ENCODE results near the gene SLC35F5. TPM values are rescaled to one million over a fixed set of nuclear protein-coding genes. Genes with fewer than 3 reads are reported as not detected.

SLC35F5 gene
- total and polyA plus RNA-seq, 5 experiments from 2014 or later = 6.2 to 35.0 (median 8.2) TPM

GRCh38 chr2:113770929-113771328 is 14.5 kb upstream of the SLC35F5 start:
- POLR2A ChIA-PET = interaction anchor here (0.7 kb wide), 1 partner anchor 80 kb away, joined by 4 read pairs; no protein-coding TSS in a partner anchor
- peak overlapping the region in 1 of 10 donors; percentile 48 for H3K27ac Mint-ChIP-seq
- no peak for ATAC-seq
- H3K27me3 Mint-ChIP-seq = no peaks in the 10 kb centered on the region
- no peak for DNase-seq
- no peaks in the 10 kb centered on the region for H3K4me1 Mint-ChIP-seq
- no peak overlapping the region for H3K4me3 Mint-ChIP-seq
- no peaks in the 10 kb centered on the region for H3K9me3 Mint-ChIP-seq
- no peaks in the 10 kb centered on the region for H3K36me3 Mint-ChIP-seq

- H3K4me1 Mint-ChIP-seq = no peaks in the 10 kb centered on the region
- ATAC-seq (no peak), DNase-seq (no peak)
- POLR2A ChIA-PET = no interaction called here
- H3K4me3 Mint-ChIP-seq = no peak overlapping the region
- peaks cover 0 to 9% (median 0%) of the 10 kb centered on the region in 9 donors for H3K9me3 Mint-ChIP-seq
- H3K27ac Mint-ChIP-seq = peak overlapping the region in 1 of 10 donors; percentile 2
- peaks cover 0 to 7% (median 7%) of the 10 kb centered on the region in 3 donors for H3K36me3 Mint-ChIP-seq
- H3K27me3 Mint-ChIP-seq = no peaks in the 10 kb centered on the region
These were observed 13.1 kb upstream of the SLC35F5 start for GRCh38 chr2:113769555-113769954.

DNA sequence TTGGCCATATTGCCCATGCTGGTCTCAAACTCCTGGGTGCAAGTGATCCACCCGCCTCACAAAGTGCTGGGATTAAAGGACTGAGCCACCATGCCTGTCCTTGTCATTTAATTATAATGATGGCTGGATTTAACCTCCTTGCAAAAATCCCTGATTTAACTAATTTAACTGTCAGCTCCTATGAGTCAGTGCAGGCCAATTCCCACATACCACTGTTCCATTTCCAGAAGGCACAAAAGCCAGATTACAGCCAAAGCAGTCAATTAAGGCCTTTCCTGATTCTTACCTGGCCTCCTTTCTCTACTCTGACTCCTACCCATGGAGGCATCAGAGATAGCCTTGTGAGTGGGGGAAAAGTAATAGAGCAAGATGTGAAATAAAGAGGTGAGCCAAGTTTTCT is 12.3 kb upstream of the SLC35F5 start:
- Mint-ChIP-seq H3K27me3 (no peaks in the 10 kb centered on the region), H3K36me3 (peaks cover 0 to 7% (median 7%) of the 10 kb centered on the region in 3 donors), H3K4me1 (no peaks in the 10 kb centered on the region), H3K9me3 (peaks cover 0 to 9% (median 0%) of the 10 kb centered on the region in 9 donors), H3K27ac (peak overlapping the region in 1 of 10 donors; percentile 18), H3K4me3 (no peak overlapping the region)
- POLR2A ChIA-PET = no interaction called here
- no peak for DNase-seq
- no peak for ATAC-seq

DNA sequence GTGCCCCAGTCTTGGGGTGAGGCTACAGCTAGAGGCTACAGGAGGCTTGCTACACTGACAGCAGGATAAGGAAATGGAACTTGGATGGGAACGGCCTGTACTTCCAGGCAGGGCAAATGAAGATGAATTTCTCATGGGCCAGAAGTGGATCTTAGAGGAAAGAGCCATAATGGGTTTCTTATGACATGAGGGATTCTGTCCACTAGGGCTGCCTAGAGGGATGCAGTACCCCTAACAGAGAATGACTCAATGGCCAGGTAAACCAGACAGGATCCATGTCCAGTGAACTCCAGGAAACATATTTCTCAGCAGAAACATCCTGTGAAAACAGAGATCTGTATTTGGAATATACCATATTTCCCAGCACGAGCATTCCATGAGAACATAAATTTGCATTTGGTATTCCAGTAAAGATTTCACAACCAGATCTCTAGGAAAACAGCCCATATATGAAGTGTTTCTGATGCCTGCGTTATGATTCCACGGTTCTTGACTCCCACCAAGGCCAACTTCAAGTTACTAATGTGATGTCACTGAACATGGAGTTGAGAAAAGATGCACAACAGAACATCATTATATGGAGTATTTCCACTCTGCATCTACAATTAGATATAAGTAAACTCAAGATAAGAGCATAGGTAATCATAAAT is 11.5 kb upstream of the SLC35F5 start:
- Mint-ChIP-seq H3K27me3 (no peaks in the 10 kb centered on the region), H3K4me1 (no peaks in the 10 kb centered on the region), H3K4me3 (no peak overlapping the region), H3K9me3 (peaks cover 0 to 9% (median 0%) of the 10 kb centered on the region in 9 donors), H3K27ac (no peak overlapping the region), H3K36me3 (peaks cover 0 to 7% (median 7%) of the 10 kb centered on the region in 3 donors)
- POLR2A ChIA-PET = no interaction called here
- no peak for DNase-seq
- no peak for ATAC-seq

DNA sequence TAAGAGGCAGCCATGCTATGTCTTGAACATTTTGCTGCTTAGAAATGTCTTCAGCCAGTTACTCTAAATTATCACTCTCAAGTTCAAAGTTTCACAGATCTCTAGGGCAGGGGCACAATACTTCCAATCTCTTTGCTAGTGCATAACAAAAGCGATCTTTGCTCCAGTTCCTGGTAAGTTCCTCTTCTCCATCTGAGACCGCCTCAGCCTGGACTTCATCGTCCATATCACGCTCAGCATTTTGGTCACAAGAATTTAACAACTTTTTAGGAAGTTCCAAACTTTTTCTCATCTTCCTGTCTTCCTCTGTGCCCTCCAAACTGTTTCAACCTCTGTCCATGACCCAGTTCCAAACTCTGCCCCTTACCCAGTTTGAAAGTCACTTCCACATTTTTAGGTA is 8.8 kb upstream of the SLC35F5 start:
- H3K4me1 Mint-ChIP-seq = no peaks in the 10 kb centered on the region
- no peak overlapping the region for H3K27ac Mint-ChIP-seq
- no peak for ATAC-seq
- H3K36me3 Mint-ChIP-seq = peaks cover 0 to 7% (median 7%) of the 10 kb centered on the region in 3 donors
- peaks cover 0 to 9% (median 0%) of the 10 kb centered on the region in 9 donors for H3K9me3 Mint-ChIP-seq
- no peak for DNase-seq
- H3K27me3 Mint-ChIP-seq = peaks cover 0 to 2% (median 0%) of the 10 kb centered on the region in 5 donors
- no peak overlapping the region for H3K4me3 Mint-ChIP-seq
- POLR2A ChIA-PET = no interaction called here

- H3K4me1 Mint-ChIP-seq = peaks cover 0 to 2% (median 2%) of the 10 kb centered on the region in 4 donors
- peaks cover 0 to 2% (median 0%) of the 10 kb centered on the region in 5 donors for H3K27me3 Mint-ChIP-seq
- H3K36me3 Mint-ChIP-seq = peaks cover 0 to 7% (median 7%) of the 10 kb centered on the region in 3 donors
- no peak overlapping the region for H3K27ac Mint-ChIP-seq
- POLR2A ChIA-PET = no interaction called here
- H3K4me3 Mint-ChIP-seq = no peak overlapping the region
- no peak for ATAC-seq
- H3K9me3 Mint-ChIP-seq = peaks cover 0 to 9% (median 0%) of the 10 kb centered on the region in 9 donors
- DNase-seq = no peak
These were observed 6.1 kb upstream of the SLC35F5 start for GRCh38 chr2:113762377-113763118.

DNA sequence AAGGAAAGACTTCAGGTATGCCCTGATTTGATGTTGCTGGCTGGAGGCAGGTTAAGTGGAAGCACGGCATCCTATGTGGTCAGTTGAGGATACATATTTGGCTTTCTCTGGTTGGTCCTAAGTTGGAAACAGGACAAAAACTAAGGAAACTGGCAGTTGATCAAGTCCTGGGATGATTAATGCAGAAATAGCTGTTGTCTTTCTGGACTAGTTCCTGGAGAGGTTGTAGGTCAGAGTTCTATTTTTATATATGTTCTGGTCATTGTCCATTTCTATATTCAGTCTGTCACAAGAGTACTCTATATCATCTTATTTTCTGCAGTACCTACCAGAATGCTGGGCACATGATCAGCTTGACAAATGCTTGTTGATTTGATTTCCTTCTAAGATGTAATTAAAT is 4.0 kb upstream of the SLC35F5 start:
- Mint-ChIP-seq H3K4me1 (peaks cover 4 to 17% (median 15%) of the 10 kb centered on the region in 4 donors), H3K4me3 (no peak overlapping the region), H3K27me3 (peaks cover 0 to 2% (median 0%) of the 10 kb centered on the region in 5 donors), H3K27ac (no peak overlapping the region), H3K36me3 (peaks cover 0 to 6% (median 5%) of the 10 kb centered on the region in 3 donors), H3K9me3 (peaks cover 0 to 8% (median 0%) of the 10 kb centered on the region in 9 donors)
- no peak for DNase-seq
- POLR2A ChIA-PET = no interaction called here
- ATAC-seq = no peak

DNA sequence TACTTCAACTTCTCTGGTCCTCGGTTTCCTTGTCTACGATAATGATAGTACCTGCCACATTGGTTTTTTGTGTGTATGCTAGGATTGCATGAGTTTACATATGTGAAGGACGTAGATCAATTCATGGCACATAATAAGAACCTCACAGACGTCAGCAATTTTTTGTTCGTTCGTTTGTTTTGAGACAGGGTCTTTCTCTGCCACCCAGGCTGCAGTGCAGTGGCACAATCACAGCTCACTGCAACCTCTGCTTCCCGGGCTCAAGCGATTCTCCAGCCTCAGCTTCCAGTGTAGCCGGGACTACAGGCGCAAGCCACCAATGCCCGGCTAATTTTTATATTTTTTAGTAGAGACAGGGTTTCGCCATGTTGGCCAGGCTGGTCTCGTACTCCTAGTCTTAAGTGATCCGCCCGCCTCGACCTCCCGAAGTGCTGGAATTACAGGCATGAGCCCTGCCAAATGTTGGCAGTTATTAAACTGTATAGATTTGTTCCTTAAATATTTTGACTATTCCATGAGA is 756 bp upstream of the SLC35F5 start:
- POLR2A ChIA-PET = interaction anchor here (0.8 to 2.1 kb wide), 10 partner anchors 17 to 173 kb away, joined by 3 to 28 read pairs (median 4); partner anchors contain the start of gene ACTR3
- Mint-ChIP-seq H3K36me3 (peaks cover 0 to 9% (median 3%) of the 10 kb centered on the region in 3 donors), H3K4me3 (peak overlapping the region; percentile 86 to 100 (median 98)), H3K27ac (peak overlapping the region; percentile 98 to 100 (median 100)), H3K4me1 (peaks cover 7 to 36% (median 22%) of the 10 kb centered on the region in 4 donors), H3K9me3 (no peaks in the 10 kb centered on the region), H3K27me3 (peaks cover 0 to 2% (median 0%) of the 10 kb centered on the region in 5 donors)
- DNase-seq (peak in 1 of 10 donors; percentile 5), ATAC-seq (peak; percentile 21 to 52)

GRCh38 chr2:113755835-113756354 is 547 bp downstream of the SLC35F5 start:
- H3K27ac Mint-ChIP-seq = peak overlapping the region; percentile 89 to 100 (median 98)
- H3K9me3 Mint-ChIP-seq = no peaks in the 10 kb centered on the region
- H3K4me3 Mint-ChIP-seq = peak overlapping the region; percentile 86 to 100 (median 98)
- peaks cover 0 to 17% (median 6%) of the 10 kb centered on the region in 3 donors for H3K36me3 Mint-ChIP-seq
- POLR2A ChIA-PET = interaction anchor here (0.6 to 2.1 kb wide), 14 partner anchors 9 to 465 kb away, joined by 3 to 28 read pairs (median 4); partner anchors contain the start of gene ACTR3
- no peaks in the 10 kb centered on the region for H3K27me3 Mint-ChIP-seq
- DNase-seq (peak in 3 of 10 donors; percentile 21 to 42 (median 33)), ATAC-seq (peak; percentile 49 to 64)
- peaks cover 7 to 37% (median 23%) of the 10 kb centered on the region in 4 donors for H3K4me1 Mint-ChIP-seq

GRCh38 chr2:113755035-113755834 is 1.2 kb downstream of the SLC35F5 start:
- Mint-ChIP-seq H3K4me1 (peaks cover 7 to 39% (median 29%) of the 10 kb centered on the region in 4 donors), H3K9me3 (no peaks in the 10 kb centered on the region), H3K36me3 (peaks cover 0 to 24% (median 13%) of the 10 kb centered on the region in 3 donors), H3K27ac (peak overlapping the region; percentile 89 to 100 (median 98)), H3K4me3 (peak overlapping the region; percentile 86 to 100 (median 98)), H3K27me3 (no peaks in the 10 kb centered on the region)
- DNase-seq = peak in 1 of 10 donors; percentile 9
- ATAC-seq = no peak
- POLR2A ChIA-PET = interaction anchor here (1.1 to 2.1 kb wide), 5 partner anchors 117 to 141 kb away, joined by 3 to 28 read pairs (median 4); partner anchors contain the start of gene ACTR3

GRCh38 chr2:113754160-113754559 is 2.3 kb downstream of the SLC35F5 start:
- ATAC-seq (no peak), DNase-seq (no peak)
- peak overlapping the region in 1 of 10 donors; percentile 14 for H3K4me3 Mint-ChIP-seq
- H3K9me3 Mint-ChIP-seq = no peaks in the 10 kb centered on the region
- H3K4me1 Mint-ChIP-seq = peaks cover 7 to 39% (median 30%) of the 10 kb centered on the region in 4 donors
- H3K36me3 Mint-ChIP-seq = peaks cover 0 to 31% (median 14%) of the 10 kb centered on the region in 3 donors
- H3K27ac Mint-ChIP-seq = peak overlapping the region in 2 of 10 donors; percentile 11 to 49
- no peaks in the 10 kb centered on the region for H3K27me3 Mint-ChIP-seq
- POLR2A ChIA-PET = interaction anchor here (0.6 to 0.7 kb wide), 2 partner anchors 72 to 498 kb away, joined by 3 read pairs; no protein-coding TSS in a partner anchor
